ENCODE measurements around the gene AKR1C2.
"Not testable (repeated sequence)": the region's sequence is repeated elsewhere in the genome, so short reads cannot be mapped to it uniquely, and the experiment has no call there.

The AKR1C2 gene

GRCh38 chr10:5023177-5023805, 19.6 kb upstream of the AKR1C2 start:
- DNase-seq (ENCODE audit: low spot score) = no peak

- not testable (repeated sequence) for DNase-seq (ENCODE audit: low spot score)
These were observed 18.1 kb upstream of the AKR1C2 start for GRCh38 chr10:5021624-5022290.

DNA sequence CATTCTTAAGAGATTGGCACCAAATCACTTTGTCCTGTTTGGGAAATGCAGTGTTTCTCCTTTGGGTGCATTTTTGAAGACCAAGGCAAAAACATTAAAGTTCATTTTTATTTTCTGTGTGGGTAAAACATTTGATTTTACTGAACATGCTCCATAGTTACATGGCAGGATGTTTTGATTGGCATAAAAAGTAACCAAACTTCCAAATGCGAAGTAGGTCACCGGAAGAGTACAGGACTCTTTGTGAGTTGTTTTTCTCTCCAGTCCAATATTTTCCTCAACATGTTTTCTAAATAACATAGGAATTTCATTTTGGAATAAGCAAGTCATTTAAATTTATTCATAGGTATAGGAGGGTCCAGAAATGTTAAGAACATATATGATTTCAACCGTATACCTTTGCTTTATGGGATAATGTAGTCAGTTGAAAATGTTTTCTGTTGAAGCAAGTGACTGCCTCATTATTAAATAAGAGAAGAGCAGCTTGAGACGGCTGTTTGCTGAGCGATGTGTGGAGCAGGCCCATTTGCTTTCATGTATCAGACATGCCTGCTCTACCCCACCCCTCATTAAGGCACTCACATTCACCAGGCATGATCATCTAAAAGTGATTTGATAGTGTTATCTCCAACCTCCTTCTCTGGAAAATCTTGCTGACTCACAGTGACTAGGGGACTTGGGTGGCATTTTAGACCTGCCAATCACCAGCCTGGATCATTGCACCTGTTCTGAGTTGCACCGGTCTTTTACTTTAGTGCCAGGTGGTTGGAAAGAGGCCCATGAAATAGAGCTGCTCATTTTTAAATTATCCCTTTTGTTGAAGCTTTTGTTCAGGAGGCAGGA, 16.3 kb upstream of the AKR1C2 start:
- not testable (repeated sequence) for DNase-seq (ENCODE audit: low spot score)

GRCh38 chr10:5018671-5019277, 15.1 kb upstream of the AKR1C2 start:
- not testable (repeated sequence) for DNase-seq (ENCODE audit: low spot score)

DNA sequence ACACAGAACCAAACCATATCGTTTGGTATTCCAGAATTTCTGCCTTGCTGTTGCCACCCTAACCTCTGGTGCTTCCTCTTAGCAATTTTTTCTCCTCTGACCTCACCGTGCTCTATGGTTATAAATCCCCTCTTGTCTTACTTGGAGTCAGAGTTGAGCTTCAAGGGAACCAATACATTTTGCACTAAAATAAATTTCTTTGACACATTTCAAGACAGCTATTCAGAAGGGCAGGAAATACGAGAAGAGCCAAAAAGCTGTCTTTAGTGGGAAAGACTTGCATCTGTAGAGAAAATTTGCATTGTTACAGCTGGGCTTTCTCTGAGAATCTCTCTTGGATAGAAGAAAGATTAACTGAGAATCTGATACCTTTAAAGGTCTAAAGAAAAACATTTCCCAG, 14.5 kb upstream of the AKR1C2 start:
- DNase-seq (ENCODE audit: low spot score) = no peak

- DNase-seq (ENCODE audit: low spot score) = peak; percentile 27
These were observed 11.3 kb upstream of the AKR1C2 start for GRCh38 chr10:5014936-5015335.

GRCh38 chr10:5014200-5014910, 10.7 kb upstream of the AKR1C2 start:
- not testable (repeated sequence) for DNase-seq (ENCODE audit: low spot score)

GRCh38 chr10:5013385-5013784, 9.7 kb upstream of the AKR1C2 start:
- no peak for DNase-seq (ENCODE audit: low spot score)

GRCh38 chr10:5012595-5012994, 8.9 kb upstream of the AKR1C2 start:
- DNase-seq (ENCODE audit: low spot score) = no peak

DNA sequence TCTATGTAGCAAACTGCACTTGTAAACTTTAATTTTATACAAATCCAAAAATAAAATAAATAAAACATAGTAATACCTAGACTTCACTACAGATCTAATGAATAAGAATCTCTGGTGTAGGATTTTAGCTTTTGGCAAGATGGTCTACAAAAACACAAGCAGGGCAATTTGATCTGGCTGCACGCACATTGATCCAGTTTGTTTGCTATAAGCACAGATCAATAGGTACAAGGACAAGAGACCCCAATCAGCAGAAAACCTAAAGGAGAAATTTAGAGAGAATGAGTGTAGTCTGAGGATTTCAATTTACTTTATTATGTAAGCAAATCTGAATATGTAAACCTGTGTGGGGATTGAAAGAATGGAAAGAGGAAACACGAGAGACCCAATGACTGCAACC, 7.7 kb upstream of the AKR1C2 start:
- DNase-seq (ENCODE audit: low spot score) = not testable (repeated sequence)

DNA sequence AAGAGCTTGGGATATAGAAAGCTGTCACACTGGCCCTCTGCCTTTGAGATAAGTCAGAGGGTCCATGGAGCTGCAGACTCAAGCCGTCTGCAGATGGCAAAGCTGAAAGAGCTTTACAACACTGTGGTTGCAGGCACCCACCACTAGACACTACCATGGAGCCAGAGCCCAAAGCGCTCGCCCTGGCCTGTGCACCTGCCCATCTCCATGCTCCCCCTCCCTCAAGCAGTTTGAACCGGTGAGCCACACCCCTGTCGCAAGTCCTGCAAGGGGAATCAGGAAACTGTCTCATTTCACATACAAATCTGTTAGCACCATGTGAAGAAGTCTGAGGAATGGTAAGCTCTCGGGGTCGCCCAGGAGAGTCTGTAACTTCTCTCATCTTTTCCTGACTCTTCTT, 6.4 kb upstream of the AKR1C2 start:
- not testable (repeated sequence) for DNase-seq (ENCODE audit: low spot score)

- not testable (repeated sequence) for DNase-seq (ENCODE audit: low spot score)
These were observed 5.3 kb upstream of the AKR1C2 start for GRCh38 chr10:5008857-5009548.

DNA sequence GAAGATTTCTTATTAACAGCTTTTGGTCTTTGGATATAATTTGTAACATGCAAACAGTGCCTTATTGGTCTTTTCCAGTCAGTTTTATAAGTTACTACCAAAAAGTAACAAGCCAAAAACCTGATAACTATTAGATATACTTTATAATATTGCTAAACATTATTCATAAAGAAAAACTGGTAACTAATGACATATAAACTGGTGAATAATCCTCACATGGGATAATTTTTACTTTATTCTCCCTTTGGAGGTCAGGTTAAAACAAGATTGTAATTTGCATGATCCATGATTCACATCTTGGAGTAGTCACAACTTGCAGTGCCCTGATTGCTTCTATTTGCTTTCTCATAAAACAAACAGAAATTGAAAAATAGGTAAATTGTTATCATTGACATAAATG, 844 bp upstream of the AKR1C2 start:
- DNase-seq (ENCODE audit: low spot score) = not testable (repeated sequence)

GRCh38 chr10:5004030-5004385, 351 bp upstream of the AKR1C2 start:
- DNase-seq (ENCODE audit: low spot score) = not testable (repeated sequence)

DNA sequence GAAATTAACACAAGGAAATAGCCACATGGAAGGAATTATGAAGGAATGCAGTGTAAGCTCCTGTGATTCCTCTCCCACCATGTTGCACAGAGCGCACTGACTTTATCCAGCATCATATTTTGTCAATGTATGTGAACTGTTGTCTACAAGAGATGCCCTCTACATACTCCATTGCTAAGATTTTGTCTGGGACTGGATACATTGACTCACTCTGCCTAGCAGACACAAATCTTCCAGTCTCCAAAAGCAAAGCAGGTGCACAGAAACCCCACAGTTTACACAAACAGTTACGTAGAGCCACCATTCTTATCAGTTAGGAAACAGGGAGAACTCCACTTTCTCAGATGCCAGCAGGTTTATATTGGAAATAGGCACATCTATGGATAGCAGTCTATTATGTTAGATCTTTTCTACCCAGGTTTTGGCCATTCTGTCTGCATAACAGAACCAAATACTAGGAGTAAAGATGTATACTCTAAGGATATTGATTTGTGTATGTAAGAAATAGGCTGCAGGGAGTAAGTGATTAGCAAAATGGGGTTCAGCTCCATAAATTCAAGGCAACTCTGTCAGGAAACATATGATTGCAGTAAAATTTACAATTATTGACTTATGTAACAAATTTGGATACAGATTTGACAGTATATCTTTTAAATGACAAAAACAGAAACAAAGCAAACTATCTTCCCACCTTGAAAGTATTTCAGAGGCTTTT, 1.5 kb downstream of the AKR1C2 start:
- DNase-seq (ENCODE audit: low spot score) = no peak

DNA sequence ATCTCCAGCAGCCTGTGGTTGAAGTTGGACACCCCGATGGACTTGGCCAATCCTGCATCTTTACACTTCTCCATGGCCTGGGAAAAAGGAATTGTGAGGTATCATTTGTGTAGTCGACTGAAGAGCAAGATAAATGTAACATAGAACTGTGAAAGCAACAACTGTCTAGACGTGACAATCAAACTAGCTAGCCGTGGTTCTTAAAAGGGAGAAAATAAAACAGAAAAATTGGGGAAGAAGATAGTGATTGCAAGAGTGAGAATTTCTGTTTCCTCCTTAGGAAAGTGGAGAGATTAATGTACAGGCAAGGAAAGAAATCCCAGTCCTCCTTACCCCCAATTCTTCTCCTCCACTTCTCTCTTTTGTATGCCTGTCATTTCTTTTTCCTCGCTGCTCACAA, 5.0 kb downstream of the AKR1C2 start:
- DNase-seq (ENCODE audit: low spot score) = no peak

- DNase-seq (ENCODE audit: low spot score) = not testable (repeated sequence)
These were observed 9.4 kb downstream of the AKR1C2 start for GRCh38 chr10:4994260-4994659.

GRCh38 chr10:4992564-4992963, 11.1 kb downstream of the AKR1C2 start:
- not testable (repeated sequence) for DNase-seq (ENCODE audit: low spot score)

- not testable (repeated sequence) for DNase-seq (ENCODE audit: low spot score)
These were observed 12.2 kb downstream of the AKR1C2 start for GRCh38 chr10:4991463-4991862.

- DNase-seq (ENCODE audit: low spot score) = no peak
These were observed 13.4 kb downstream of the AKR1C2 start for GRCh38 chr10:4990217-4990616.
